Fibroblast of skin of left quadriceps (primary cell): ENCODE measurements around the gene WNK2.
"Not testable (repeated sequence)": the region's sequence is repeated elsewhere in the genome, so short reads cannot be mapped to it uniquely, and the experiment has no call there.

Experiments
- DNase-seq, 2 experiments: peaks; one replicate each; pipeline ENCODE4 v3.0.0-alpha.2; 2013; ENCODE audit warnings: low read depth in 2 of 2

Gene WNK2

GRCh38 chr9:93236541-93237206 is 52.7 kb downstream of the WNK2 start:
- no peak for DNase-seq

GRCh38 chr9:93237540-93237939 is 53.6 kb downstream of the WNK2 start:
- DNase-seq = no peak

- DNase-seq = no peak
Observed at GRCh38 chr9:93238953-93239925, 55.3 kb downstream of the WNK2 start.

- DNase-seq = no peak
Observed at GRCh38 chr9:93240891-93241334, 57.0 kb downstream of the WNK2 start.

- no peak for DNase-seq
Observed at GRCh38 chr9:93243112-93243511, 59.2 kb downstream of the WNK2 start.

- no peak for DNase-seq
Observed at GRCh38 chr9:93244101-93244500, 60.2 kb downstream of the WNK2 start.

GRCh38 chr9:93244510-93245436 is 60.8 kb downstream of the WNK2 start:
- DNase-seq = no peak

GRCh38 chr9:93245437-93245970 is 61.6 kb downstream of the WNK2 start:
- DNase-seq = no peak

- no peak for DNase-seq
Observed at GRCh38 chr9:93246111-93246510, 62.2 kb downstream of the WNK2 start.

GRCh38 chr9:93246526-93246925 is 62.6 kb downstream of the WNK2 start:
- DNase-seq = no peak

GRCh38 chr9:93247099-93247865 is 63.3 kb downstream of the WNK2 start:
- no peak for DNase-seq

GRCh38 chr9:93247892-93248291 is 64.0 kb downstream of the WNK2 start:
- DNase-seq = no peak

GRCh38 chr9:93248386-93249040 is 64.6 kb downstream of the WNK2 start:
- no peak for DNase-seq

GRCh38 chr9:93250185-93250584 is 66.2 kb downstream of the WNK2 start:
- DNase-seq = no peak

GRCh38 chr9:93251309-93251708 is 67.4 kb downstream of the WNK2 start:
- not testable (repeated sequence) for DNase-seq

- DNase-seq = no peak
Observed at GRCh38 chr9:93252116-93252780, 68.3 kb downstream of the WNK2 start.

GRCh38 chr9:93252781-93253530 is 69.0 kb downstream of the WNK2 start:
- DNase-seq = no peak

- DNase-seq = no peak
Observed at GRCh38 chr9:93253633-93254032, 69.7 kb downstream of the WNK2 start.

- DNase-seq = no peak
Observed at GRCh38 chr9:93254061-93254481, 70.1 kb downstream of the WNK2 start.
